Measurements from ENCODE around the gene LRRC36.

Gene LRRC36

DNA sequence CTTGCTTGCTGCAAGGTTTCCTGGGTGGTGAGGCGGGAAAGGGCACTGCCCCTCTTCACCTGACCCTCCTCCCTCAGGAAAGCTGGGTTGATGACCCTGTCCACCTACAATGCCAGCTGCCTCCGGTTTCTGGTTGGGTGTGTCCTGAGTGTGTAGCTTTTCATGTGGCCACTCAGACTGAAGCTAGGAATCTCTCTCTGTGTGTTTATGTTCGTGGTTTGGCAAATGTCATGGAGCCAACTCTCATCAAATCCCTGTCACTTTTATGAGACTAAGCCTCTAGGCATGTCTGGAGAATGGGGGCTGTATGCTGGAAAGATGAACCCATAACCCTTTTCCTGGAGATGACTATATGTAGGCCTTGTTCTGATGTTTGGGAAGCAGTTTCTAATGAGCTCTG lies 30.2 kb upstream of the LRRC36 start:
- DNase-seq: no peak

DNA sequence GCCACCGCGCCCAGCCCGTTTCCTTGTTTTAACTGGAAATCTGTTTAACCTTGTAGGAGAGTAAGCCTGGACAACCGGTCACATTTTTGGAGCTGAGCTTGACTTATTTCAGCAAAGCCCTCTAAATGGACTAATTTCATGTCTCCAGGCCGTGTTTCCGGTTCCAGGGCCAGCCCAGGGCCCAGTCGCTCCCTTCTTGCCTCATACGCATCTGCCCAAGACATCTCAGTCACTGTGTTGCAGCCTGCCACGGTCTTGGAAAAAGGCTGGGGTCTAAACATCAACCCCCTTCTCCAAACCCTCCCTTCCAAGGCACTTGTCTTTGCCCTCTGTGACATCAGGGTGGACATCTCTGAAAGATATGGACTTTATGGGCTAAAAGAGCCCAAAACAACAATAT lies 28.3 kb upstream of the LRRC36 start:
- no peak for DNase-seq

DNA sequence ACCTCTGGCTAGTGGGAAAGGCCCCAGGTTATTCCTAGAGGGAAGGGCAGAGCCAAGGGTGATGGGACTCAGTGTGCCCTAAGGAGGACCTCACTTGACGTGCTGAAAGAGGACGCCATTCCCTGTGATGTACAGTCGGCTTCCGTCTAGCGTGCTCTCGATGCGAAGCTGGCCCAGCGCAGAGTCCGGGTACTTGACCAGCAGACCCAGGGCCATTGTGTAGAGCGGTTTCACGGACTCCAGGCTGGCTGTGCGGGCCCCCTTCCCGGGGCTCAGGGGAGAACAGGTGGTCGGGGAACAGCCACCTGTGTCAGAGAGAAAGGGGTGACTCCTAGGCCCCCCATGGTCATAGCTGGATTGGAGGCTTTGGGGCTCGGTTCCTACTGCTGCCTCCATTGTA lies 27.3 kb upstream of the LRRC36 start:
- DNase-seq: no peak

DNA sequence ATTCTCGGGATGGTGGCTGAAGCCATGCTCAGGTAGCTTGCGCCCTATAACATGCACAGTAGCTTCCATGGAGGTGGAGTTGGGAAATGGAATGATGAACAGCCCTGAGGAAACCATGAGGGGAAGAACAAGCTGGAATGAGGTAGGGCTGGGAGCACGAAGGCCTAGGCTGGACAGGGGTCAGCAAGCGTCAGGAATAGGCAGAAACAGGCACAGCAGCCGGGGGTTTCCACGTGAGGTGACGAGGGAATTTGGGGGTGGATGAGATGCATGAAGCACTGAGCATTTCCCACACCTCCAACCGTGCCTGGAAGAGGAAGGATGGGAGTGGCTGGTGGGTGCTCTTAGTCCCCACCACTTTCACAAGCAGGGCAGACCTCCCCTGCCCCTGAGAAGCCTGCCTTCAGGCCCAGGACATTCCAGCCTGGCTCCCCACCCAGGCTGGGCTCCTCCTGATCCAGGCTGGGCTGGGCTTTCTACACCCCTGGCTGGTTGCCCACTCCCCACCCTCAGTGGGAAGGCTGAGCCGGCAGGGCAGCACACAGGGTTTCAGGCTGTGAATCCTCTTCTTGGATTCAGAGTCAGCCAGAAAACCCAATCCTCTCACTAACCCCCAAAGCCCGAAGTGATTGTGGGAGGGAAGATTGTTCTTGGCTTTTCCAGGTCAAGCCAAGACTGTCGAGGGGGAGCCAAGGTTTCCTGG lies 25.4 kb upstream of the LRRC36 start:
- peak; percentile 45 for DNase-seq

DNA sequence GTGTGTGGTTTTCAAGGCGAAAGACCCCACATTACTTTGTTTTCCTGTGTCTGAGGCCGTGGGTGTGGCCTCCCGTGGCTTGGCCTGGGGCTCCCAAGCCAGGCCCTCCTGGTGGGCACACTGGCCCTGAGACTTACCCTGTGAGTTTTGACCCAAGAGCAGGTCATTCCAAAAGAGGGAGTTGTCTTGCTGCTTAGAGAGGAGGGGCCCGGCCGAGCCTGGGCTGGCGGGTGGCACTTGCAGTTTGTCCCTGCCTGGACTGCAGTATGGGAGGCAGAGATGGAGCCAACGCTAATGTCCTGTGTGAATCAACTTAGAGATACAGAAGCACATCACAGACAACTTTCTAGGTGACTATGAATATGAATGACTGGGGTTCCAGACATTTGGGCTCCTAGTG lies 24.5 kb upstream of the LRRC36 start:
- DNase-seq: no peak

DNA sequence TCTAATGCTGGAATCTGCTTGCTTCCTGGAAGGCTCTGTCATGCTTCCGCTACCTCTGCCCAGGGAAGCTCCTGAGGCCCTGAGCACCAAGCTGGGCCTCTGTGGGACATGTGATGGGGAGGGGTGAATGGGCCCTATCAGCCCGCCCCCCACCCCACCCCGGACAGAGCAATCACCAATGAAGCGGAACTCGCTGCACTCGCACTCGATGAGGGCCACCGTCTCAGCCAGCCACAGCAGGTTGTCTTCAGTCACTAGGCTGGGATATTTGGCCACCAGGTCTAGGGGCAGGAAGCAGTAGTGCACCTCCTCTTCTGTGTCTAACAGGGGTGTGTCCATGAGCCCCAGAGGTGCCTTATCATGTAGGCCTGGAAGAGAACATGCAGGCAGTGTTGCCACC lies 23.6 kb upstream of the LRRC36 start:
- no peak for DNase-seq

DNA sequence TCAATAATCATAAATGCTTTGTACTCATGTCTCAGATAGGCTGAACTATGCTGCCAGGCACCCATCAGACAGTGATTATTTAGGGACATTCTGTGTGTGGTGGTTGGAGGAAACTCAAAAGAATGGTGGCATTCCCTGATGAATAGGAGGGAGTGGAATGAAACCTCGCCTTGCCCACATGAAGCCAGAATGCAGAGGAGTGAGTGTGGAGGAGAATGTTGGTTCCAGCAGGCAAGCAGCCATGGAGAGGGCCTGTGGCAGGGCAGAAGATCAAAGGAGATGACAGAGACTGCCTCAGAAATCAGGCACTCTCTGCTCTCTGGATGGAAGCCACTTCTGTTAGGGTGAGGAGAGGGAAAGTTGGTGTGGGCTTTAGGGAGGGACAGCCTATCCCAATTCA lies 22.6 kb upstream of the LRRC36 start:
- no peak for DNase-seq

DNA sequence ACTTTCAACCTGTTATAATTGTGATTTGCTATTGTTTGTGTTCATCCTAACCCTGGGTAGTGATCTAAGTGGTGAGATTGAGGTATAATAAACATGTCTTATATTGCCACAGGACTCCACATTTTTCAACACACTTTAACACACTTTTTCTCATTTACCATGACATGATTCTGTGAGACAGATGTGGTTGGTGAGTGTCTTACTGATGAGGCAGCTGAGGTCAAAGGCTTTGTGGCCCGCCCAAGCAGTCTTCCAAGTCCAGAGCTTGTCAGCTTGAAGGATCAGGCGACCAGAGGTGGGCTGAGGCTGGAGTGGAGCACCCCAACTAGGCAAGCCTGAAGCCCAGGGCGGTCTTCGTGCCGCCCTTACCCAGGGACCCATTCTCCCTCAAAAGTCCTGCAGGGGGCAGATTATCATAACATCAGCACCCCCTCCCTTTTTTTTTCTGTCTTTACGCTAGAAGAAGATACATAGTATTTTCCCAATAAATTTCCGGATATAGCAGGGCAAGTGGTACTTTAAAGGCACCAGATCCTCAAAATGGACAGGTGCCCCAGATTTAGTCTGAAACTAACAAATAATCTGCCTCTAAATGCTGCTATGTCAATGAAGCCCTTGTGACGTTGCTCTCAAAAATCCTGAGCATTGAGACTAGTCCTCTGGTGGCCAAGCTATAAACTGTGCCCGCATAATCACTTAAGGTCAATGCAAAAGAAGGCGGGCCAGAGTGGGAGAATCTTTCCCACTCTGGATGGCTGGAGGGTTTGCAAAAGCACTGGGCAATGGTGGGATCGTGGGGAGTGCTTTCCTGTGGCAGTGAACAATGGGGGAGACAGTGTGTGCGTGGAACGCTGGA lies 21.2 kb upstream of the LRRC36 start:
- no peak for DNase-seq

DNA sequence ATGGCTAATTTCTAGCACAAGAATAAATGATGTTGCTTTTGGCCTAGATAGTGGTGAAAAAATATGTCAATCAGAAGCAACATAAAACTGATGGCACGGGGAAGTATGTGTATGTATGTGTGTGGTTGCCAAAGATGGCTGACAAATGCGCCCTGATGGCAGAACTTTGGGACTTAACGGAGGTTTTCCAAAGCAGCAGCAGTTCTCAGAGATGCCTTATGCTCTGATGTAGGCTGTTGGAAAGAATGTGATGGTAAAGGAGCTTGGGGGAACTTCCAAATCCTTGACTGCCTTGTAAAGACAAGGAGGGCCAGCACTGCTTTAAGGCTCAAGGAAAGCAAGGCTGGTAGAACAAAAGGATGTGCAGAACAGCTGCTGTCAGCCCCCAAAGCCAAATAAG lies 16.1 kb upstream of the LRRC36 start:
- DNase-seq: no peak

DNA sequence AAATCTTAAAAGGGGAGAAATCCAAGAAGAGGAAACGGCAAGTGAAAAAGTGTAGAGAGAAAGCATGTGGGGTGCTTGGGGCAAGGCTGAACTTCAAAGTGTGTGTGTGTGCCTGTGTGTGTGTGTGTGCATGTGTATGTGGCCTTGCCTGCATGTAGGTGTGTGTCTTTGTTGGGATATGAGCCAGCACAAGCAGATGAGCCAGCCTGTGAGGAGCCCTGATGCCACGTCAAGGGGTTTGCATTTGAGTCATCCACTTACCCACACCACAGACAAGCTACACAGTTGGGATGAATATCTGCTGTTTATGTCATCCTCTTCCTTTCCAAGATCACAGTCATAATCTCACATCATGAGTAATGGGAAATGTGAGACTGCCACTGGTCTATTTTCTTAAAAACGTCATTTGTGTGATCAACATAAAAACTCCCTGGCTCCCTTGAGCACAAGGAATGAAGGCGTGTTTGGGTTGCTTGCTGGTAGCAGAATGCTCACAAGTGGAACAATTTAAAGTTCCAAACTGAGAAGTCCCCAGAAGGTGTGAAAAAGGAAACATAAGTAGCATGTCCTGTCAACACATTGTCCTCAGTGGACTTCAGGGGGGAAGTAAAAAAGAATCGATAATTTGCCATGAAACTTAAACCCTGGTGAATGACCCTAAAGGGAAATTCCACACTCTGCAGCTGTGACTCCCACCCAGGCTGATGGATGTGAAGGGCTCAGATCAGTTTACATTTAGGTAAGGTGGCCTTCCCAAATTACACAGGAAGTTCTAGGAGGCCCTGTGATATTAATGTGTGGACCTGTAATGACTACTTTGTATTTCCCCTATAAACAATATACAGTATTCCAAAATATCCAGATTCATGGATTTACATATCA lies 14.8 kb upstream of the LRRC36 start:
- peak; percentile 56 for DNase-seq

DNA sequence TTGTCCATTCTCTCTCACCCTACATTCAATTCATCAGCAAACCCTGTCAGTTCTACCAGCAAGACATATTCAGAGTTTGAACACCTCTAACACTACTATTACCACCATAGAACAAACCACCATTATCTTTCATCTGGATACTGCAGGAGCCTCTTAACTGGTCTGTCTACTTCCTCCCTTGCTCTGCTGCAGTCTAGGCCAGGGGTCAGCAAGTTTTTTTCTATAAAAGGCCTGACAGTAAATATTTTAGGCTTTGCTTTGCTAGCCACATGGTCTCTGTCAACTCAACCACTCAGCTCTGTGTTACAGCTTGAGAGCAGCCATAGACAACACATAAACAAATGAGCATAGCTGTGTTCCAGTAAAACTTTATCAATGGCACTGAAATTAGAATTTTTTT lies 13.9 kb upstream of the LRRC36 start:
- no peak for DNase-seq

DNA sequence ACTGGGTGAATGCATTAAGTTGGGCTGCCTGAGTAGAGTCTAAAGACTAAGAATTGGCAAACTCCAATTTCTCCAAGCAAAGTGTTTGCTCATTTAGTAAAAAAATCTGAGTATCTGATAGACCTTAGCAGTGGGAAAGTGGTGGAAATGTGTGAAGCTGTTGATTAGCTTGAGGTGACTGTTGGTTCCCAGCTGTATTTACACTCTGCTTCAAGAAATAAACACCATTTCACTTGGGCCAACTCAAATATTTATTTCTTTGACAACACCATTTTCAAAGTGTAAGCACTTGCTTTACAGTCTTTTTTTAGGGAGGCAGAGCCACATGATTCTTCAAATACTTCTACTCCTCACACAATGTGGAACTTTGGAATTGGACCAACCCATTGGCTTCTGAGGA lies 8.8 kb upstream of the LRRC36 start:
- no peak for DNase-seq

DNA sequence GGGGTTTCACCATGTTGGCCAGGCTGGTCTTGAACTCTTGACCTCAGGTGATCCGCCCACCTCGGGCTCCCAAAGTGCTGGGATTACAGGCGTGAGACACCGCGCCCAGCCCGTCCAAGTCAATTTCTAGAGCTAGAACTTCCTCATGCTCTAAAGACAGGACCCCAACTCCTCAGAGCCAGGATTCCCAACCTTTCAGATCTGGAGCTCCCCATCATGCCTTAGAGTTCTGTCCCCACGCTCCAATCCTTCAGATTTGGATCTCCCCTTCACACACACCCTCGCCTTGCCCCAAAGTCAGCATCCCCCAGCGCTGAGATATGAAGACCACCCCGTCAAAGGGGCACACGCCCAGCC lies 522 bp upstream of the LRRC36 start:
- DNase-seq: no peak

DNA sequence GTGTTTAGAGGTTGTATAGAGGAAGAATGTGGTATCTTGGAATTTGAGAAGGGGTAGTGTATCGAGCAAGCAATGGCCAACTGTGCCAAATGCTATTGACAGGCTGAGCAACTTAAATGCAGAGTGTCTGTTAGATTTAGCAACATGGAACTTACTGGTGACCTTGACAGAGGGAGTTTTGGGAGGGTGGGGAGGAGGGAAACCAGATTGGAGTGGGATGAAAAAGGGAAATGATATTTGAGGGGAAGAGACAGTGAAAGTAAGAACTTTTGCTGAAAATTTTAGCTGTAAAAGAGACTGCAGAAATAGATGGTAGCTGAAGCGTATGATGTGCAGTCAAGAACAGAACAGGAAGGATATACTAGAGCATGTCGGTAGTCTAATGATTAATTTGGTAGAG lies 1.1 kb downstream of the LRRC36 start:
- DNase-seq: no peak

DNA sequence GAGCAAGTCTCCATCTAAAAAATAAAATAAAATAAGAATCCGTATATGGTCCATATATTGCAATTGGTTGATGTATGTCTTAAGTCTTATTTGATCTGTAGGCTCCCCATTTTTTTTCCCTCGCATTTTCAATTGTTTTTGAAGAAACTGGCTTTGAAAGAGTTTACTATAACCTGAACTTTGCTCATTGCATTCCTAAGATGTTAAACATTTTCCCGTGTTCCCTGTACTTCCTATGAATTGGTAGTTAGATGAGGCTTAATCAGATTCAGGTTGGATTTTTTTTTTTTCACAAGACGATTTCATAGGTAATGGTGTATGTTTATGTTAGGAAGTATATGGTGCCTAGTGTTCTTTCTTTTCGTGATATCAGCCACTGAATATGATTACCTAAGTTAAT lies 3.3 kb downstream of the LRRC36 start:
- DNase-seq: no peak

DNA sequence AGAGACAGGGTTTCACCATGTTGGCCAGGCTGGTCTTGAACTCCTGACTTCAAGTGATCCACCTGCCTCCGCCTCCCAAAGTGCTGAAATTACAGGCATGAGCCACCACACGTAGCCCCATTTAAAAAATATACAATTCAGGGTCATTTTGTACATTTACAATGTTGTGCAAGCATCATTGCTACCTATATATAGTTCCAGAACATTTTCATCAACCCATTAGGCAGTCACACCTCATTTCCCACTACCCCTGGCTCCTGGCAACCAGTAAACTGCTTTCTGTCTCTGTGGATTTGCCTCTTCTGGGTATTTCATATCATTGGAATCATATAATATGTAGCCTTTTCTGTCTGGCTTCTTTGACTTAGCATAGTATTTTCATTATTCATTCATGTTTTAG lies 6.7 kb downstream of the LRRC36 start:
- no peak for DNase-seq

DNA sequence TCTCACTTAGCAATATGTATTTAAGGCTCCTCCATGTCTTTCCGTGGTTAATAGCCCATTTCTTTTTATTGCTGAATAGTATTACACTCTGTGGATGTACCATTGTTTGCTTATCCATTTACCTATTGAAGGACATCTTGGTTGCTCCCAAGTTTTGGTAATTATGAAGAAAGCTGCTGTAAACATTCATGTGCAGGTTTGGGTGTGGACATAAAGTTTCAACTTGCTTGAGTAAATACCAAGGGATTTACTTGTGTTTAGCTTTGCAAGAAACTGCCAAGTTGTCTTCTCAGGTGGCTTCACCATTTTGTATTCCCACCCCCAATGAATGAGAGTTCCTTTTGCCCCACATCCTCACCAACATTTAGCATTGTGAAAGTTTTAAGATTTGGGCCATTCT lies 9.5 kb downstream of the LRRC36 start:
- DNase-seq: no peak

DNA sequence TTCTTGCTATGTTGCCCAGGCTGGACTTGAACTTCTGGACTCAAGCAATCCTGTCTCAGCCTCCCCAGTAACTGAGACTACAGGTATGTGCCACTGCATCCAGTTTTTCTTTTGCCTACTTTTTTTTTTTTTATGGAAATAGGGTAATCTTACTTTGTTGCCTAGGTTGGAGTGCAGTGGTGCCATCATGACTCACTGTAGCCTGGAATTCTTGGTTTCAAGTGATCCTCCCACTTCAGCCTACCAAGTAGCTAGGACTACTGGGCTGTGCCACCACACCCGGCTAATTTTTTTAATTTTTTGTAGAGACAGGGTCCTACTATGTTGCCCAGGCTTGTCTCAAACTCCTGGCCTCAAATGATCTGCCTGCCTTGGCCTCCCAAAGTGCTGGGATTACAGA lies 10.0 kb downstream of the LRRC36 start:
- no peak for DNase-seq

DNA sequence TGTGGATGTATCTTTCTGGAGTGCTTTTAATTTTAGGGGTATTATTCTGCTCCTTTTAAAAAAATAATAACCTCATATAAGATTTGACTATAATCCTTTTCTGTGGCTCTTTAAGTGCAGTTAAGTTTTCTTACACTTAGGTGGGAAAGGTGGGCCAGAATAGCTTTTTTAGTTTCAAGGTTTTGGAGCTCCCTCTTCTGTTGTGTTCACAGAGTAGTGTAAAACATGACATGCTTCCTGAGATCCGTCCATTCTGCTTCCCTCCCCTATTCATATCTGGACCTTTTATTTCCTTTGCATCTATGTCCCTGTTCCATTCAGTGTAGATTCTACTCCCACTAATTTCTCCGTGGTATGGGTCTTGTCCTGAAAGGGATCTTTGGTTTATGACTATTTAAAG lies 12.8 kb downstream of the LRRC36 start:
- no peak for DNase-seq

DNA sequence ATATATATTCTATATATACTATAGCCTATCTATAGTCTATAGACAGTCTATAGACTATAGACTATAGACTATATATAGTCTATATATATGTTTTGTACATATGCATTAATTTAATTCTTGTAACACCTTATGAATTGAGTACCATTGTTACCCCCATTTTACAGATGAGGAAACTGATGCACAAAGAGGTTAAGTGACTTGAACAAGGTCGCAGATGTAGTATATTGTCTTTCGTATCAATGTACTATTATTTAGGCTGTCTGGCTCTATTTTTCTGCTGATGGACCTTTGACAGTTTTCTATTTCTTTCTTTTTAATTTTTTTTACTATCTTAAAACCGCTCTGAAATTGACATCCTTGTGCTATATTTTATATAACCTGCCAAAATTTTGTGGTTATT lies 14.6 kb downstream of the LRRC36 start:
- DNase-seq: no peak

DNA sequence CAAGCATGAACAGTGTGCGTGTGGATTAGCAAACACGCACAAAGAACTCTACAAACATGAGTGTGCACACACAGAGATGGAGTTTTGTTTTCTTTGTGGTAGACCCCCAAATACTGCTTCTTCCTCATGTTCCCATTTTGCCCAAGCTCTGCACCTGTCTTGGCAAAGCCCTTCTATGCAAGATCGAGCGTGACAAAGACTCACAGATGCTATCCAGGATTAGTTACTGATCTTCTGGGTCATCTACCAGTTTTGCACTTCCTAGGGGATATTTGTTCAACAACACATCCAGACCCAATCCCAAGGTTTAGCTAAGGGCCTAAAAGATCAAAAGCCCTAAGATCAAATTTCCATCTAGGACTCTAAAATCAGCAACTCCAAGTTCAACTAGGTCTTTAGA lies 16.0 kb downstream of the LRRC36 start:
- DNase-seq: no peak

DNA sequence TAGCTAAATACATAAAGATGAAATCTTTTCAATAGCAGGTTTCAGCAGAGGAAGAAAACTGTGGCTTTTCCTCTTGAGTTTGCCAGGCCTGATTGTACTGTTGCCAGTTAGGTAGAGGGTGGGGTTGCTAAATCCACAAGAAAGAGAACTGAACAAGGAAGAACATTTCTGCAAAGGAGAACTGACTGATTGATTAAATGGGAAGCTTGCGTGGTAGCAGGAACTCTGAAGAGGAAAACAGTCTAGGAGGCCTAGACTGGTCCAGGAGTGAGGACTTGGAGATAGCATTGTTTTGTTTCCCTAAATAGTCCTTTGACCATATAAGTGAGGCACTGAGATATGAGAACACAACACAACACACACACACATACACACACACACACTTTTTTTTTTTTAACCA lies 18.8 kb downstream of the LRRC36 start:
- no peak for DNase-seq

DNA sequence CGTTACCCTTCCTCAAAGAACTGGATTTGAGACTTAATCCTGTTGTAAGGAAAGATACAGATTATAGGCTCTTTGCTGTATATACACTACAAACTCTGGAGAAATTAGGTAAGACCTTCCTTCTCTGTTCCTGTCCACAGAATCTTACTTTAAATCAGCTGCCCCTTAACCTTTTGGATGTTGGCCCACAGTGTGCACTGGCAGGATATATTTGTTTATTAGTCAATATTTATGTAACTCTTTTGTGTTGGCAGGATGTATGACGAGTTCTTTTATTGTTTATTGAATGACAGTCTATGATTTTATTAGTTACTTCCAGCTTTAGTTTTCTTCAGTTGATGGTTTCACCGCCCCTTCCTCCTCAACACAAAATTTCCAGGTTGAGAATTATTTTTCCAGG lies 19.7 kb downstream of the LRRC36 start:
- DNase-seq: no peak

DNA sequence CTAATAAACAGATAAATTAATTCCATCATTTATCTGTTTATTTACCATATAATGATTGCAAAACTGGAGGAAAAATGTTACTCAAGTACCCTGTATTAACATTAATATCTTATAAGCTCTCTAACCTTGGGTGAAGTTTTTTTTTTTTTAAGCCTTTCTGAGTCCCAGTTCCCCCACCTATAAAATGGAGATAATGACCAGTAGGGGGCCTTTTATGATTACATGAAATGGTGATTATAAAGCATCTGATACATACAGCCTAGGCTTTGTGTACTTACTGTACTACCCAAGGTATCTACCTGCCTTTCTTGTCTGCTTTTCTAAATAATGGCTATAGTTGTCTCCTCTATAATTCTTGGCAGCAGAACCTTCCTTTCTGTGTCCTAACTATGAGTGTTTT lies 22.6 kb downstream of the LRRC36 start:
- DNase-seq: no peak

All from eye (tissue), 1 donor.